H9 (cell line): Measurements from ENCODE around the gene LRRC36. TPM values are rescaled to one million over a fixed set of nuclear protein-coding genes. Genes with fewer than 3 reads are reported as not detected.

Experiments
- DNase-seq: peaks from one replicate; pipeline ENCODE4 v3.0.0-alpha.2; 2017
- H2AFZ ChIP-seq: one replicate; pipeline ENCODE4 v1.6.1; 2013; ENCODE audit warnings: mild to moderate bottlenecking, low read length, control low read depth, moderate library complexity
- H2AK5ac ChIP-seq: 2 replicates; pipeline ENCODE4 v1.6.1; 2013; ENCODE audit warnings: low read length, control low read depth, mixed read lengths; ENCODE audit not compliant: insufficient read length
- H2BK120ac ChIP-seq: one replicate; pipeline ENCODE4 v1.6.1; 2013; ENCODE audit warnings: low read depth, mild to moderate bottlenecking, low read length, control low read depth, inconsistent platforms; ENCODE audit not compliant: poor library complexity, severe bottlenecking
- H2BK12ac ChIP-seq: 2 replicates; pipeline ENCODE4 v1.6.1; 2013; ENCODE audit warnings: low read length, control low read depth, mixed read lengths, low read depth; ENCODE audit not compliant: insufficient read length
- H2BK15ac ChIP-seq: 2 replicates; pipeline ENCODE4 v1.6.1; 2013; ENCODE audit warnings: low read depth, low read length, control low read depth
- H2BK20ac ChIP-seq: one replicate; pipeline ENCODE4 v1.6.1; 2013; ENCODE audit warnings: low read depth, mild to moderate bottlenecking, low read length, control low read depth, inconsistent platforms; ENCODE audit not compliant: poor library complexity, severe bottlenecking
- H2BK5ac ChIP-seq: 2 replicates; pipeline ENCODE4 v1.6.1; 2013; ENCODE audit warnings: low read length, control low read depth, mixed read lengths; ENCODE audit not compliant: insufficient read length
- H3K14ac ChIP-seq: 2 replicates; pipeline ENCODE4 v1.6.1; 2013; ENCODE audit warnings: low read length, control low read depth; ENCODE audit not compliant: insufficient read depth
- H3K18ac ChIP-seq: 2 replicates; pipeline ENCODE4 v1.6.1; 2013; ENCODE audit warnings: low read depth, mild to moderate bottlenecking, mixed read lengths, low read length, control low read depth; ENCODE audit not compliant: insufficient read length
- H3K23ac ChIP-seq: 2 replicates; pipeline ENCODE4 v1.6.1; 2013; ENCODE audit warnings: low read length, control low read depth, mixed read lengths, low read depth; ENCODE audit not compliant: insufficient read length
- H3K23me2 ChIP-seq: 2 replicates; pipeline ENCODE4 v1.6.1; 2013; ENCODE audit warnings: low read depth, mild to moderate bottlenecking, mixed read lengths, low read length, control low read depth; ENCODE audit not compliant: insufficient read length, poor library complexity, severe bottlenecking
- H3K27ac ChIP-seq: 2 replicates; pipeline ENCODE4 v1.5.1; 2013; ENCODE audit warnings: low read length, control low read depth, mixed read lengths, low read depth; ENCODE audit not compliant: insufficient read length
- H3K27me3 ChIP-seq: 2 replicates; pipeline ENCODE4 v1.6.1; 2013; ENCODE audit warnings: low read length, control low read depth, inconsistent platforms; ENCODE audit not compliant: insufficient read depth
- H3K4ac ChIP-seq: 2 replicates; pipeline ENCODE4 v1.6.1; 2013; ENCODE audit warnings: low read depth, mild to moderate bottlenecking, control low read depth, inconsistent platforms, low read length, moderate library complexity
- H3K4me1 ChIP-seq: 2 replicates; pipeline ENCODE4 v1.6.1; 2013; ENCODE audit warnings: low read length, control low read depth, inconsistent platforms; ENCODE audit not compliant: insufficient read depth
- H3K4me2 ChIP-seq: 2 replicates; pipeline ENCODE4 v1.6.1; 2013; ENCODE audit warnings: low read length, control low read depth, mixed read lengths; ENCODE audit not compliant: insufficient read length, insufficient read depth
- H3K56ac ChIP-seq: 2 replicates; pipeline ENCODE4 v1.6.1; 2013; ENCODE audit warnings: low read depth, mild to moderate bottlenecking, mixed read lengths, low read length, control low read depth; ENCODE audit not compliant: insufficient read length
- H3K79me1 ChIP-seq: 2 replicates; pipeline ENCODE4 v1.6.1; 2013; ENCODE audit warnings: low read depth, mild to moderate bottlenecking, moderate library complexity, low read length, control low read depth, inconsistent platforms; ENCODE audit not compliant: insufficient read depth, poor library complexity, severe bottlenecking
- H3K79me2 ChIP-seq: 2 replicates; pipeline ENCODE4 v1.6.1; 2013; ENCODE audit warnings: low read length, control low read depth, inconsistent platforms; ENCODE audit not compliant: insufficient read depth
- H3K9ac ChIP-seq: 2 replicates; pipeline ENCODE4 v1.6.1; 2013; ENCODE audit warnings: low read length, control low read depth, mixed read lengths; ENCODE audit not compliant: insufficient read length; ENCODE audit errors: extremely low read depth
- H3K9me3 ChIP-seq: one replicate; pipeline ENCODE4 v1.6.1; 2013; ENCODE audit warnings: low read depth, low read length, inconsistent platforms; ENCODE audit not compliant: control insufficient read depth
- H3T11ph ChIP-seq: one replicate; pipeline ENCODE4 v1.6.1; 2013; ENCODE audit warnings: mild to moderate bottlenecking, low read length, control low read depth, inconsistent platforms
- H4K20me1 ChIP-seq: one replicate; pipeline ENCODE4 v1.6.1; 2013; ENCODE audit not compliant: control insufficient read depth, insufficient read length, insufficient read depth
- H4K5ac ChIP-seq: 2 replicates; pipeline ENCODE4 v1.6.1; 2013; ENCODE audit warnings: low read depth, mild to moderate bottlenecking, mixed read lengths, low read length, control low read depth; ENCODE audit not compliant: insufficient read length
- H4K8ac ChIP-seq: replicated peaks from 2 replicates; pipeline ENCODE4 v1.6.1; 2013; ENCODE audit warnings: low read length, control low read depth, mixed read lengths, low read depth; ENCODE audit not compliant: insufficient read length
- H4K91ac ChIP-seq: 2 replicates; pipeline ENCODE4 v1.6.1; 2013; ENCODE audit warnings: low read depth, mild to moderate bottlenecking, moderate library complexity, mixed read lengths, low read length, control low read depth; ENCODE audit not compliant: insufficient read length
- H3K27ac Mint-ChIP-seq, 3 experiments: 2 replicates in 2 of 3; 3 replicates in 1 of 3; pipeline ENCODE4 v1.8.0; 2020 to 2021; ENCODE audit warnings: mixed read lengths in 3 of 3, mild to moderate bottlenecking in 1 of 3, moderate library complexity in 1 of 3
- H3K27me3 Mint-ChIP-seq: 2 replicates; pipeline ENCODE4 v1.8.0; 2021; ENCODE audit warnings: low read depth, mild to moderate bottlenecking, moderate library complexity, mixed read lengths
- H3K36me3 Mint-ChIP-seq, 3 experiments: 2 replicates in 2 of 3; 3 replicates in 1 of 3; pipeline ENCODE4 v1.8.0; 2020 to 2021; ENCODE audit warnings: low read depth in 3 of 3, mixed read lengths in 3 of 3; ENCODE audit not compliant: insufficient read depth in 1 of 3
- H3K4me1 Mint-ChIP-seq, 2 experiments: 2 replicates each; pipeline ENCODE4 v1.8.0; 2020; ENCODE audit warnings: mixed read lengths in 2 of 2
- H3K4me3 Mint-ChIP-seq, 2 experiments: 2 replicates in 1 of 2; 3 replicates in 1 of 2; pipeline ENCODE4 v1.8.0; 2020 to 2021; ENCODE audit warnings: mild to moderate bottlenecking in 2 of 2, mixed read lengths in 2 of 2, moderate library complexity in 1 of 2
- H3K9me3 Mint-ChIP-seq, 2 experiments: 2 replicates in 1 of 2; 3 replicates in 1 of 2; pipeline ENCODE4 v1.8.0; 2020; ENCODE audit warnings: mild to moderate bottlenecking in 2 of 2, mixed read lengths in 2 of 2, moderate library complexity in 1 of 2
- WGBS: extraction: QIAGEN DNeasy Blood & Tissue Kit; methylation state at CpG from one replicate; pipeline ENCODE4 v1.1.7; 2013; ENCODE audit warnings: missing lambda C conversion rate, low lambda C conversion rate, mixed read lengths; ENCODE audit not compliant: insufficient read length; ENCODE audit errors: extremely low coverage; 5-methylcytosine and 5-hydroxymethylcytosine counted together
- total RNA-seq: library from RNA; stranded (reverse); gene quantifications from 2 replicates; pipeline ENCODE4 v1.2.1, GENCODE V29; 2021
- TF ChIP-seq, protein P1 (sequence below): fragments of 200-600 bp; sonication (generic); conservative IDR thresholded peaks from 3 replicates; pipeline ENCODE4 v1.8.0; 2021; ENCODE audit warnings: antibody characterized with exemption, mild to moderate bottlenecking

LRRC36 gene
- total RNA-seq, 1 experiment from 2014 or later = not detected

DNA sequence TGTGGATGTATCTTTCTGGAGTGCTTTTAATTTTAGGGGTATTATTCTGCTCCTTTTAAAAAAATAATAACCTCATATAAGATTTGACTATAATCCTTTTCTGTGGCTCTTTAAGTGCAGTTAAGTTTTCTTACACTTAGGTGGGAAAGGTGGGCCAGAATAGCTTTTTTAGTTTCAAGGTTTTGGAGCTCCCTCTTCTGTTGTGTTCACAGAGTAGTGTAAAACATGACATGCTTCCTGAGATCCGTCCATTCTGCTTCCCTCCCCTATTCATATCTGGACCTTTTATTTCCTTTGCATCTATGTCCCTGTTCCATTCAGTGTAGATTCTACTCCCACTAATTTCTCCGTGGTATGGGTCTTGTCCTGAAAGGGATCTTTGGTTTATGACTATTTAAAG is 12.8 kb downstream of the LRRC36 start:
- H3K27ac Mint-ChIP-seq = no peak overlapping the region
- no peaks in the 10 kb centered on the region for H3K9me3 ChIP-seq
- H3K14ac ChIP-seq = no peak overlapping the region
- no peaks in the 10 kb centered on the region for H3K4me1 ChIP-seq
- H3K4ac ChIP-seq = no peak overlapping the region
- peaks cover 0 to 5% (median 0%) of the 10 kb centered on the region in 3 experiments; a peak in 4 of 7 replicates for H3K36me3 Mint-ChIP-seq
- no peak overlapping the region for H3K56ac ChIP-seq
- WGBS = no CpG with 5 or more reads among the region's 2 CpGs
- peaks cover 5% of the 10 kb centered on the region; the same call in 1 of the 2 replicates for H3K27me3 Mint-ChIP-seq
- no peak overlapping the region for H2BK20ac ChIP-seq
- H3K27me3 ChIP-seq = no peaks in the 10 kb centered on the region
- no peak overlapping the region for H4K91ac ChIP-seq
- no peak overlapping the region for H3T11ph ChIP-seq
- TF ChIP-seq, protein P1, sequence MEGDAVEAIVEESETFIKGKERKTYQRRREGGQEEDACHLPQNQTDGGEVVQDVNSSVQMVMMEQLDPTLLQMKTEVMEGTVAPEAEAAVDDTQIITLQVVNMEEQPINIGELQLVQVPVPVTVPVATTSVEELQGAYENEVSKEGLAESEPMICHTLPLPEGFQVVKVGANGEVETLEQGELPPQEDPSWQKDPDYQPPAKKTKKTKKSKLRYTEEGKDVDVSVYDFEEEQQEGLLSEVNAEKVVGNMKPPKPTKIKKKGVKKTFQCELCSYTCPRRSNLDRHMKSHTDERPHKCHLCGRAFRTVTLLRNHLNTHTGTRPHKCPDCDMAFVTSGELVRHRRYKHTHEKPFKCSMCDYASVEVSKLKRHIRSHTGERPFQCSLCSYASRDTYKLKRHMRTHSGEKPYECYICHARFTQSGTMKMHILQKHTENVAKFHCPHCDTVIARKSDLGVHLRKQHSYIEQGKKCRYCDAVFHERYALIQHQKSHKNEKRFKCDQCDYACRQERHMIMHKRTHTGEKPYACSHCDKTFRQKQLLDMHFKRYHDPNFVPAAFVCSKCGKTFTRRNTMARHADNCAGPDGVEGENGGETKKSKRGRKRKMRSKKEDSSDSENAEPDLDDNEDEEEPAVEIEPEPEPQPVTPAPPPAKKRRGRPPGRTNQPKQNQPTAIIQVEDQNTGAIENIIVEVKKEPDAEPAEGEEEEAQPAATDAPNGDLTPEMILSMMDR = 0 out of 3 replicates have a peak, but pooled peaks have one; percentile 27
- no peak overlapping the region for H4K5ac ChIP-seq
- H2BK15ac ChIP-seq = no peak overlapping the region
- no peak overlapping the region for H3K18ac ChIP-seq
- no peaks in the 10 kb centered on the region for H3K4me1 Mint-ChIP-seq
- H3K4me3 Mint-ChIP-seq = no peak overlapping the region
- no peak overlapping the region for H2BK12ac ChIP-seq
- H3K9ac ChIP-seq = no peak overlapping the region
- H2BK5ac ChIP-seq = no peak overlapping the region
- no peak overlapping the region for H3K23ac ChIP-seq
- H2BK120ac ChIP-seq = no peak overlapping the region
- H3K23me2 ChIP-seq = no peaks in the 10 kb centered on the region
- no peak overlapping the region for H2AK5ac ChIP-seq
- H4K20me1 ChIP-seq = no peaks in the 10 kb centered on the region
- no peak overlapping the region for H2AFZ ChIP-seq
- no peak overlapping the region for H4K8ac ChIP-seq
- no peaks in the 10 kb centered on the region for H3K79me1 ChIP-seq
- H3K27ac ChIP-seq = no peak overlapping the region
- H3K79me2 ChIP-seq = no peaks in the 10 kb centered on the region
- H3K4me2 ChIP-seq = no peak overlapping the region
- no peak for DNase-seq
- peaks cover 10 to 15% of the 10 kb centered on the region in 2 experiments for H3K9me3 Mint-ChIP-seq
